ENCODE measurements around the gene CMTM2.
"Not testable (repeated sequence)": the region's sequence is repeated elsewhere in the genome, so short reads cannot be mapped to it uniquely, and the experiment has no call there.

DNA sequence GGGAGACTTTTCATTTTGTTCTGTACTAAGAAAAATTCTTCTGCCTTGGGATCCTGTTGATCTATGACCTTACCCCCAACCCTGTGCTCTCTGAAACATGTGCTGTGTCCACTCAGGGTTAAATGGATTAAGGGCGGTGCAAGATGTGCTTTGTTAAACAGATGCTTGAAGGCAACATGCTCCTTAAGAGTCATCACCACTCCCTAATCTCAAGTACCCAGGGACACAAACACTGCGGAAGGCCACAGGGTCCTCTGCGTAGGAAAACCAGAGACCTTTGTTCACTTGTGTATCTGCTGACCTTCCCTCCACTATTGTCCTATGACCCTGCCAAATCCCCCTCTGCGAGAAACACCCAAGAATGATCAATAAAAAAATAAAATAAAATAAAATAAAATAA is 52.3 kb downstream of the CMTM2 start:
- TF ChIP-seq, protein P1, sequence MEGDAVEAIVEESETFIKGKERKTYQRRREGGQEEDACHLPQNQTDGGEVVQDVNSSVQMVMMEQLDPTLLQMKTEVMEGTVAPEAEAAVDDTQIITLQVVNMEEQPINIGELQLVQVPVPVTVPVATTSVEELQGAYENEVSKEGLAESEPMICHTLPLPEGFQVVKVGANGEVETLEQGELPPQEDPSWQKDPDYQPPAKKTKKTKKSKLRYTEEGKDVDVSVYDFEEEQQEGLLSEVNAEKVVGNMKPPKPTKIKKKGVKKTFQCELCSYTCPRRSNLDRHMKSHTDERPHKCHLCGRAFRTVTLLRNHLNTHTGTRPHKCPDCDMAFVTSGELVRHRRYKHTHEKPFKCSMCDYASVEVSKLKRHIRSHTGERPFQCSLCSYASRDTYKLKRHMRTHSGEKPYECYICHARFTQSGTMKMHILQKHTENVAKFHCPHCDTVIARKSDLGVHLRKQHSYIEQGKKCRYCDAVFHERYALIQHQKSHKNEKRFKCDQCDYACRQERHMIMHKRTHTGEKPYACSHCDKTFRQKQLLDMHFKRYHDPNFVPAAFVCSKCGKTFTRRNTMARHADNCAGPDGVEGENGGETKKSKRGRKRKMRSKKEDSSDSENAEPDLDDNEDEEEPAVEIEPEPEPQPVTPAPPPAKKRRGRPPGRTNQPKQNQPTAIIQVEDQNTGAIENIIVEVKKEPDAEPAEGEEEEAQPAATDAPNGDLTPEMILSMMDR (IDR thresholded peaks at IDR 0.05; ENCODE audit: insufficient read depth, low read length) = not testable (repeated sequence)
- not testable (repeated sequence) for TF ChIP-seq SPI1 (IDR thresholded peaks at IDR 0.05; ENCODE audit: borderline replicate concordance, low read depth); POLR2AphosphoS5 (IDR thresholded peaks at IDR 0.05; ENCODE audit: low read depth); GABPA (IDR thresholded peaks at IDR 0.05; ENCODE audit: low read depth)
